WI38 (cell line): Measurements from ENCODE around the gene B4GALT1.

Experiments
- H3K4me3 ChIP-seq: 2 replicates; pipeline ENCODE4 v1.5.1; 2011; ENCODE audit warnings: low read depth, mild to moderate bottlenecking, control low read depth, low read length
- TF ChIP-seq, protein P1 (sequence below): IDR thresholded peaks from 2 replicates; pipeline ENCODE4 v1.5.1; 2012; ENCODE audit warnings: low read depth, mild to moderate bottlenecking, control low read depth, low read length

B4GALT1 gene

DNA sequence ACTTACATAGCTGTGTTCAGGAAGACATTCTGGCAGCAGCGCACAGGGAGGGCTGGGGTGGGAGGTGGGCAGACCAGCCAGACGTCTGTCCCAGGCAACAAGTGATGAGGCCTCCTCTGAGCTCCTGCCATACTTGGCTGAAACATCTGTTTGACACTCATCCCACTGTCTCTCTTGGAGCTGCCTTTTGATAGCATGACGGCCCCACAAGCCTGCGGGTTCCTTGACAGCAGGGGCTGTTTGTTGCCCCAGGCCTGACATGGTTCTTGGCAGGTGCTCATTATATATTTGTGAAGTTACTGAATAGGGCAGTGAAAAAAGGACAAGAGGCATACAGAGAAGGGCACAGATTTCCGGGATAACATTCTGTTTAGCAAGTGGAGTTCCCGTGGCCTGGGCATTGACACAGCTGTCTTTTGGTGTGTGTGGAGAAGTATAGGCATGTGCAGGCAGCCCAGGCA lies 22.2 kb upstream of the B4GALT1 start:
- TF ChIP-seq, protein P1, sequence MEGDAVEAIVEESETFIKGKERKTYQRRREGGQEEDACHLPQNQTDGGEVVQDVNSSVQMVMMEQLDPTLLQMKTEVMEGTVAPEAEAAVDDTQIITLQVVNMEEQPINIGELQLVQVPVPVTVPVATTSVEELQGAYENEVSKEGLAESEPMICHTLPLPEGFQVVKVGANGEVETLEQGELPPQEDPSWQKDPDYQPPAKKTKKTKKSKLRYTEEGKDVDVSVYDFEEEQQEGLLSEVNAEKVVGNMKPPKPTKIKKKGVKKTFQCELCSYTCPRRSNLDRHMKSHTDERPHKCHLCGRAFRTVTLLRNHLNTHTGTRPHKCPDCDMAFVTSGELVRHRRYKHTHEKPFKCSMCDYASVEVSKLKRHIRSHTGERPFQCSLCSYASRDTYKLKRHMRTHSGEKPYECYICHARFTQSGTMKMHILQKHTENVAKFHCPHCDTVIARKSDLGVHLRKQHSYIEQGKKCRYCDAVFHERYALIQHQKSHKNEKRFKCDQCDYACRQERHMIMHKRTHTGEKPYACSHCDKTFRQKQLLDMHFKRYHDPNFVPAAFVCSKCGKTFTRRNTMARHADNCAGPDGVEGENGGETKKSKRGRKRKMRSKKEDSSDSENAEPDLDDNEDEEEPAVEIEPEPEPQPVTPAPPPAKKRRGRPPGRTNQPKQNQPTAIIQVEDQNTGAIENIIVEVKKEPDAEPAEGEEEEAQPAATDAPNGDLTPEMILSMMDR, result no peak
- H3K4me3 ChIP-seq, result no peak overlapping the region

DNA sequence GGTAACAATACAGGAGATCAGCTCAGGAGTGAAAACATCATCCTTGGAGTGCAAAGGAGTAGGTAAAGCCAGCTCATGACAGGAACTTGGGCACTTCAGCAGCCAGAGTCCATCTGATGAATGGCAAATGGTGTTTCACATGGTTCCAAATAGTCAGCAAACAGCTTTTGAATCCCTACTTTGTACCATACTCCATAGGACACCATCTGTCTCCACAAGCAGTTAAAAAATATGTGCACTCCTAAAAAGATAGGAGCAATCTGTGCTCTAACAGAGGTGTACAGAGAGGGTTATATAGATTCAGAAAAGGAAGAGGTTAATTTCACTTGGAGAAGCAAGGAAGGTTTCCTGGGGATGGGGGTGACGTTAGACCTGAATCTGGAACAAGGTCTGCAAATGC lies 21.6 kb upstream of the B4GALT1 start:
- TF ChIP-seq, protein P1, result no peak
- H3K4me3 ChIP-seq, result no peak overlapping the region

DNA sequence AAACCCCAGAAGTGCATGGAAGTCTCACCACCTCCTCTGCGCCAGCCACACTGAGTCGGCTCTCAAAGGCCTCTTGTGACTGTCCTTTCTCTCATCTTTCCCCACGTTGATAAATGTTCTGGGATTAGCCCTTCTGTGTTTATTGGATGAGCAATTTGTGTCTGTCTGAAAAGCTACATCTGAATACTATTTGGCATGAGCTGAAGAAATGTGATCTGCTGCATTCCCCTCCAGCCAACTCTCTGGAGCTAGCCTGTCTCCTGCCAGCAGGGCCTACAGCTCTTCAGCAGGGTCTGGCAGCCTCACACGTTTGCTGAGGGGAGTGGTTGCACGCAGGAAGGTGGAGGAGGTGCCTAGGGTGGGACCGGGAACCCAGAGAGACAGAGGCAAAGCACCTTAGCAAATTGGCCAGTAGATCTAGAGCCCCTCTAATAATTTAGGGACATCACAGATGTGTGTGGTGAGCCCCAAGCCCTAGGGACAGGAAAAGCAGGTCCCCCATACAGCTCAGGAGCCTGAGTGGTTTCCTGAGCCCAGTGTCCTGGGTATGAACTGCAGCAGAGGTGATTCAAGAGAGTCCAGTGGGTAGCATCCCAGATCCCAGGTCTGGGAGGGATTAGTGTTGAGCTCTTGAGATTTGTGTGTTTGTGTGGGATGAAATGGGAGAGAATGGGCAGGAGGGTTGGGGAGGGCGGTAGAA lies 20.5 kb upstream of the B4GALT1 start:
- TF ChIP-seq, protein P1, result no peak
- H3K4me3 ChIP-seq, result no peak overlapping the region

DNA sequence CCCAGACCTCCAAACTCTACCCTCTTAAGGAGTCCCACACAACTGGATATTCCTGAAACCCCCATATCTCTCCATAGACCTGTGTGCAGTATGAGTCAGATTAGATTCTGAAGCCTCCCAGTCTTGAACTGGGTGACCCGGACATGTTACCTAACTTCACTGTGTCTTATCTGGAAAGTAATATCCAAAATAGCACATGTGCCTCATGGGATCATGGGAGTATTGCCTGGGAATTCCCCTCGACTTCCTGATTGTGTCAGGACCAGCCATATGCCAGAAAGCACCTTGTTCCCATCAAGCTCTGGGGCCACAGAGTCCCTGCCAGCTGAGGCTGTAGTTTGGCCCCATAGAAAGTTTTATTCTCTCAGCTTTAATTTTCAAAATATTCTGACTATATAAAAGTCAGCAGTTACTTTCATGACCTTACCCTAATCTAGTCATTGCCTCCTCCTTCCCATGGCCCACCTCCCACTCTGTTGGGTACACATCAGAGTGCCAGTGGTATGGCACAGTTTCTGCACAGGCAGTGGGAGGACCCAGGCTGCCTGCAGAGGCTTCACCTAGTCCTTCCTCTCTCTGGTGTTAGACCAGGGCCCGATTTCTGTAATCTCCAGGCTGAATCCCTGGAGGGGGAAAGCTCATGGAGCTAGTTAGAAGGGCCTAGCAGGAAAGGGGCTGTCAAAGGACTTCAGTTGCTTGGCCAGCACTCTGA lies 19.5 kb upstream of the B4GALT1 start:
- H3K4me3 ChIP-seq, result no peak overlapping the region
- TF ChIP-seq, protein P1, result no peak

DNA sequence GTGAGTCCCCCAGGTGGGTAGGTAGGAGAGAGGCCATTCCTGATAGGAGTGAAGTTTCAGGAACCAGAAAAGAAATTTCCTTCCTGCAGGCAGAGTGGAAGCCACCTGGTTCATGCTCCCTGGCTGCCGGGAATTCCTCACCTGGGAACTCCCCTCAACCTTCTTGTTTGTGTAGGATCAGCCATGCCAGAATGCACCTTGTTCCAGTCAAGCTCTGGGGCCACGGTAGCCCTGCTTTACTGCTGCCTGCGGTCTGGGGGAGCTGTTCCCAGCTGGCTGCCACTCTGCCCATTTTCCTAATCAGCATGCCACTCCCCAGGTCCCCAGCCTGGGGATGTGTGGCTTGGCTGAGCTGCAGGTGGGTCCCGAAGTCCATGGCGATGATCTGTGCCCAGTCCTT lies 18.7 kb upstream of the B4GALT1 start:
- TF ChIP-seq, protein P1, result no peak
- no peak overlapping the region for H3K4me3 ChIP-seq

DNA sequence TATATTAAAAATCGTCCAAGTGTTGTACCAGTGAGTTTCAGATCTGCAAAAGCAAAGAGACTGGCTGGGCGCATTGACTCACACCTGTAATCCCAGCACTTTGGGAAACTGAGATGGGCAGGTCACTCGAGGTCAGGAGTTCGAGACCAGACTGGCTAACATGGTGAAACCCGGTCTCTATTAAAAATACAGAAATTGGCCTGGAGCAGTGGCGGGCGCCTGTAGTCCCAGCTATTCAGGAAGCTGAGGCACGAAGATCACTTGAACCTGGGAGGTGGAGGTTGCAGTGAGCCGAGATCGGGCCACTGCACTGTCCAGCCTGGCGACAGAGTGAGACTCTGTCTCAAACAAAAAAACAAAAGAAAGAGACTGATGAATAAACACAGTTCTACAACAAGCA lies 18.3 kb upstream of the B4GALT1 start:
- TF ChIP-seq, protein P1, result no peak
- H3K4me3 ChIP-seq, result no peak overlapping the region

DNA sequence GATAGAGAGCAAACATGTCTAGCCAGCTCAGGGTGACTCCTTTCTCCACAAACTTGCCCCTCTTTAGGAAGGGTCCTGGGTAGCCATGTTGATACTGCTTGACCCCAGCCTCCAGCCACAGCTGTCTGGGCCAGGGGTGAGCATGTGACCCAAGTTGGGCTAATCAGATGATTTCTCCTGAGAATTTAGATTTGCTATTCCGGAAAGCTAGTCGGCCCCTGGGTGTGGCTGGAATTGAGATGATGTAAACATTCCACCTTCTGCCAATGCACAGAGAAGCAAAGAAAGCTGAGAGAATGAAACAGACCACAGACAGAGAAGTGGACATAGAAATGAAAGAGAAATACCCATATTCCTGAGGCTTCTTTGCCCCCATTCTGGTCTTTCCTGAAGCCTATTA lies 17.8 kb upstream of the B4GALT1 start:
- no peak overlapping the region for H3K4me3 ChIP-seq
- TF ChIP-seq, protein P1, result no peak
